Amygdala (tissue), 56 donors: ENCODE data around the gene SPINT1.
A peak's percentile ranks its signal among the peaks of the same experiment; 100 is the strongest.
"Not testable (repeated sequence)": the region's sequence is repeated elsewhere in the genome, so short reads cannot be mapped to it uniquely, and the experiment has no call there.

Experiments used
- DNase-seq, 56 donors: peaks; one replicate each; lab custom pipeline; 2025; lab: John Stamatoyannopoulos, UW

SPINT1 gene

GRCh38 chr15:40856746-40857145 is 12.9 kb downstream of the SPINT1 start:
- DNase-seq = no peak

DNA sequence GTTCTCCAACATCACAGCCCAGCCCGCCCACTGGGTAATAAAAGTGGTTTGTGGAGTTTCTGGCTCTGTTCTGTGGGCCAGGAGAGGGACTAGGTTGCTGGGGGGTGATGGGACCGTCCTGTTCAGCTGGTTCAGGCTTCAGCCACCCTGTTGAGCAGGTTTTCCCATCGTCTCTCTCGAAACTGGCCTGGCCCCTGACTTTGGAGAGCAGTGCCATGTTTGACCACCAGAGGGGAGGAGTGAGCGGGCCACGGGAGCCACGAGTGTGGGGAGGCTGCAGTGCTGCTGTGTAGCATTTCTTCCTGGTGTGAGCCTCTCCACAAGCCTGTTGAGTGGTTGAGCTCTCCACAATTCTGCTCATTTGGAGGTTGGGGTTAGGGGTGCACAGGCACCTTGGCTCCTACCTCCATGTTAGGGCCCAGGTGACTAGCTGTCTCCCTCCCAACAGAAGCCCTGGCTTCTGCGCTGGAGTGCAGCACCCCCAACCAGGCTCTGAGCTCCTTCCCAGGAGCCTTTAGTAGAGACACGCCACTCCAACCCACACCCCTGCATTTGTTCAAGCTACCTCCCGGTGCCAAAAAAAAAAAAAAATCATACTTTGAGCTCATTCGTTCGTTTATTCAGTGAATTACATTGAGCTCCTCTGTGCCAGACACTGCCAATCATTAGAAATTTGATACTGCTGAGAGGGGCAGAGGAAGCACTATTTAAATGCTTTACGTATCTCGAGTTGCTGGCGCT is 13.9 kb downstream of the SPINT1 start:
- peak in 38 of 56 donors; percentile 7 to 60 (median 30) for DNase-seq

GRCh38 chr15:40858706-40859105 is 14.9 kb downstream of the SPINT1 start:
- no peak for DNase-seq

DNA sequence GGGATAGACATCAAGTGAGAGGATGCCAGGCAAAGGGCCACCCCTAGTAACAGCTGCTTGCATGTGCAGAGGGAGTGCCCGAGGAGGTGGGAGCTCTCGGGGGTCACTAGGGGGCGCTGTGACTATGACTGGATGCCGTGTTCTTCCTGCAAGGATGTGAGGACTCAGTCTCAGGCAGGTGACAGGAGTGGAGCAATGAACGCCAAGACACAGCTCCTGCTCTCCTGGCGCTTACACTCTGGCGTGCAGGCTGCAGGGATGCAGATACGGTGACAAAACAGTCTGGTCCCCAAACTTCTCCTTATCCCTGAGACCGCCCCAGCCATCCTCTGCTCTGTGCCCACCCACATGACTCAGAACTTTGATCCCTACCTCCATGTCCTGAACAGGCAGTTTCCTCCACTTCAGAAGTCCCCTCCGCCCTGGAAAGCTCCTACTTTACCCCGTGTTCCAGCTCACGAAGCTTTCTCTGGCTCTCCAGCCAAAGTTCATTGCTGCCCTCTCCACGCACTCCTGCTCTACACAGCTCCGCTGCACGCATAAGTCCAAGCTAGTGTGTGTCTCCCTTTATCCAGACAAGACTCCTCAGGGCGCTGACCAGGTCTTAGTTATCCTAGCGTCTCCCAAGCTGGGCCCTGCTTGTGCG is 15.5 kb downstream of the SPINT1 start:
- peak in 32 of 56 donors; percentile 1 to 72 (median 23) for DNase-seq

GRCh38 chr15:40861147-40861546 is 17.3 kb downstream of the SPINT1 start:
- not testable (repeated sequence) for DNase-seq

- no peak for DNase-seq
These were observed 19.9 kb downstream of the SPINT1 start for GRCh38 chr15:40863660-40864270.

GRCh38 chr15:40867199-40867598 is 23.4 kb downstream of the SPINT1 start:
- DNase-seq = no peak

DNA sequence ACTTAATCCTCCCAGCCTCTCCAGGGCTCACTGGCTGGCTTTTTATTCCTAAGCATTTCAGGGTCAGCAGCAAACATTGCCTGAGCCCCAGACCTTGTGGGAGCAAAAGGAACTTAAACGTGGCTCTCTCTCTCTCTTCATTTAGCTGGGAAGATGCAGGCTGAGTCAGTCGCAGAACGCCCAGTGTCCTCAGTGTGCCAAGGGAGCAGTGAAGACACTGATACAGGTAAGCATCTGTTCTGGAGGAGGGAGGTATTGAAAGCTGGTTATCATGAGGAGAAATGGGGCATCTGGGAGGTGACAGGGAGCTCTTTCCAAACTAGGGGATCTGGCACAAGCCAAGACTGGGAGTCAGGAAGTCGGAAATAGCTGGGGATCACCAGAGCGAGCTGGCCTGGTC is 25.8 kb downstream of the SPINT1 start:
- DNase-seq = no peak

- DNase-seq = no peak
These were observed 26.9 kb downstream of the SPINT1 start for GRCh38 chr15:40870716-40871115.

- DNase-seq = no peak
These were observed 28.1 kb downstream of the SPINT1 start for GRCh38 chr15:40871749-40872617.

GRCh38 chr15:40872791-40873693 is 29.2 kb downstream of the SPINT1 start:
- peak in 1 of 56 donors; percentile 9 for DNase-seq

DNA sequence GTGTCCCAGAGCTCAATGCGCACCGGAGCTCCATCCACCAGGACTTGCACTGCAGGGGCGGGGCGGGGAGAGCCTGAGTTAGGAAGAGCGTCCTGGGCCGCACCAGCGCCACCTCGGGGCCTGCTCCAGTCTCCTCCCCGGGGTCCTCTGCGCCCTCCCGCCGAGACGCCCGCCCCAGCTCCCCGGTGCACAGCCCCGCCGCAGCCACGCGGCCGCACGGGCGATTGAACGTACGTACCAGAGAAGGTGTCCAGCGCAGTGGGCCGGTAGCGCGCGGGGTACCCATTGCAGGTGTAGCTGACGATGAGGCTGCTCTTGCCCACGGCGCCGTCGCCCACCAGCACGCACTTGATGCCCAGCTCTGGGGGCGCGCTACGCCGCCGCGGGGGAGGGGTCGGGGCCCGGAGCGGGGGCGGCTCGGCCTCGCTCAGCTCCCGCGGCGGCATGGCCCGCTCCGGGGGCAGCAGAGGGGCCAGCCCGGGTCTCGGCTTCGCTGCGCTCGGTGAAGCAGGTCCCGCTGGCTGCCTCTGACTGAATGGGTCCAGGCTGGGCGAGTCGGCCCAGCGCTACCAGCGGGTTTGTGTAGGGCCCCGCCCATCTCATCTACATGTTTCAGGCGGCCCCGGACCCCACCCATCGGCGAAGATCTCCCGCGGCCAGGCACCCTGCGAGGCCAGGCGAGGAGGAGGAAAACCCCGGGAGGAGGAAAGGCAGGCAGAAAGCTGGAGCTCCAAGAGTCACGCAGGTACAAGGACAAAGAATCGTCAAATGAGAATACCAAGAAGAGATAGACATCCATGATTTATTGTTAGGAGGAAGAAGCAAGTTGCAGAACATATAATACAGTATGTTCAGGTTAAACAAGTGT is 30.1 kb downstream of the SPINT1 start, which contains the start of gene RHOV:
Gene RHOV (minus strand): TSS at position 541 of the 868 bp plus-strand sequence. CDS start 95 bp downstream, at position 446.
- DNase-seq = peak in 24 of 56 donors; percentile 2 to 39 (median 18)

DNA sequence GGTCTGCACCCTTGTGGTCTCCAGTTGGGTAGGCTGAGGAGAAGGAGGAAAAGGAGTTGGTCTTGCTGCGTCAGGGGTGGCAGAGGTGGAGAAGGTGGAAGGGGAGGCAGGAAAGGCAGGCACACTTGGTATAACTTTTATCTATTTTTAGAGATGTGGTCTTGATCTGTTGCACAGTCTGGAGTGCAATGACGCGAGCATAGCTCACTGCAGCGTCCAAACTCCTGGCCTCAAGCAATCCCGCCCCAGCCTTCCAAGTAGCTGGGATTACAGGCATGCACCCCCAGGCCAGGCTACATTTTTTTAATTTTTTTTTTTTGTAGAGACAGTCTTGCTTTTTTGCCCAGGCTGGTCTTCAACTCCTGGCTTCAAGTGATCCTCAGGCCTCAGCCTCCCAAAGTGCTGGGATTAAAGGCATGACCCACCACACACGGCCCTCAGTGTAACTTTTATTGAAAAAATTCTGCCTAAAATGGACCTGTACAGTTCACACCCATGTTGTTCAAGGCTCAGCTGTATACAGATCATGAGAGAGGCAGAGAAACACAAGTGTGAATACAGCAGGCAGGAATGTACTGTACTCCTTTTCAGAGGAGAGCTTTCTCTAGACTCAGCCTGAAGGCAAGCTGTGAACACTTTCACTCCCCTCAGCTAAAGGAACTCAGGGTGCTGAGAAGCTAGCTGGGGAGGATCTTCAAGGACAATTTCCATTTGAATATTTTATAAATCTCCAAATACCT is 32.3 kb downstream of the SPINT1 start:
- no peak for DNase-seq

GRCh38 chr15:40877694-40878093 is 33.8 kb downstream of the SPINT1 start:
- no peak for DNase-seq

DNA sequence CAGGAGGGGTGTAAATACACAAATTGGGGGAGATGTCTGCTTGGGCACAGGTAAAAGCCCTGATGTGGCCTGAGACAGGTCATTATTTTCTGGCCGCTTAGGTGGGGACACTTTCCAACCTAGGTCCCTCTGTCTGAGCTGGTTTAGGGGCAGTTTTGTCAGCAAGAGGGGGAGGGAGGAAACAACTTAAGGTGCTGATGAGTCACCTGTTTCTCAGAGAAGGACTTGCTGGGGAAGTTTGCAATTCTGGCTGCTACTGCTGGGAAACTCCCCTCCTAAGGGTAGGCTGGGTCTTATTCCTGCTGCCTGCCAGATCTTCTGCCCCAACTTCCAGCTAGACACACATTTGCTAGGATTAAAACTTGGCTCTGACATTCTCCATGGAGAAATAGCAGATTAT is 34.9 kb downstream of the SPINT1 start:
- no peak for DNase-seq

- DNase-seq = no peak
These were observed 35.8 kb downstream of the SPINT1 start for GRCh38 chr15:40879609-40880008.

DNA sequence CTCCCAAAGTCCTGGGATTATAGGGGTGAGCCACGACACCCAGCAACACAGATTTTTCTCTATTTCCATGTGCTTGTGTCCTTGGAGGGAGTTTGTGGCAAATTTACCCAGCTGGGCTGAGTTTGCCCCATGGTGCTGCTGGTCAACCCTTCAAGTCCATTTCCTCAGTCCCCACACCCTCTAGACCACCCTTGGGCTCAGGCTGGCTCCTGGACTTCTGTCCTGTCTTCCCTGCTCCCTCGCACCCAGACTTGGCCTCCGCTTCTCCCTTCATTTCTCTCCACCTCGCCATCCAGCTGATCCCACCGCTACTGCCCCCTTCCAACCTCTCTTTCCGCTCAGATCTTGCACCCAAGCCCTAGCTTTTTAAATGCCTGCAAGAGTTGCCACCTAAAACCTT is 37.5 kb downstream of the SPINT1 start:
- DNase-seq = no peak

GRCh38 chr15:40886586-40886985 is 42.7 kb downstream of the SPINT1 start:
- no peak for DNase-seq
